CD14-positive monocyte (primary cell): ENCODE data around the gene CNTROB. TPM values are rescaled to one million over a fixed set of nuclear protein-coding genes. Genes with fewer than 3 reads are reported as not detected.

Source experiments
- DNase-seq, 3 donors: peaks; one replicate each; pipeline ENCODE4 v3.0.0-alpha.2; 2011 to 2022
- H2AFZ ChIP-seq: 2 replicates; pipeline ENCODE4 v1.6.0; 2012; ENCODE audit warnings: mild to moderate bottlenecking, low read depth, low read length, inconsistent platforms; ENCODE audit not compliant: insufficient read depth, poor library complexity, severe bottlenecking
- H3K27ac ChIP-seq, 2 donors: 1 replicate in 1 of 2; 2 replicates in 1 of 2; pipeline ENCODE4 v1.5.1; 2012 to 2013; ENCODE audit warnings: low read length in 2 of 2, control low read depth in 1 of 2, inconsistent platforms in 1 of 2, low read depth in 1 of 2, mild to moderate bottlenecking in 1 of 2
- H3K27me3 ChIP-seq, 2 donors: one replicate each; pipeline versions ENCODE4 v1.6.0 to v1.6.1; 2011 to 2013; ENCODE audit warnings: low read length in 2 of 2; ENCODE audit not compliant: control insufficient read depth in 2 of 2, insufficient read depth in 2 of 2
- H3K36me3 ChIP-seq, 2 donors: replicated peaks in 1 of 2; 1 replicate in 1 of 2; 2 replicates in 1 of 2; pipeline versions ENCODE4 v1.5.1 to v1.6.1; 2012 to 2013; ENCODE audit warnings: low read length in 2 of 2, control low read depth in 1 of 2, inconsistent platforms in 1 of 2, mild to moderate bottlenecking in 1 of 2; ENCODE audit not compliant: insufficient read depth in 2 of 2, control insufficient read depth in 1 of 2
- H3K4me1 ChIP-seq, 2 donors: 1 replicate in 1 of 2; 2 replicates in 1 of 2; pipeline versions ENCODE4 v1.5.1 to v1.6.1; 2012 to 2013; ENCODE audit warnings: low read length in 2 of 2, control low read depth in 1 of 2, inconsistent platforms in 1 of 2, mild to moderate bottlenecking in 1 of 2, moderate library complexity in 1 of 2; ENCODE audit not compliant: insufficient read depth in 2 of 2, control insufficient read depth in 1 of 2
- H3K4me2 ChIP-seq: replicated peaks from 2 replicates; pipeline ENCODE3; 2012; ENCODE audit warnings: low read length, moderate library complexity, mild to moderate bottlenecking; ENCODE audit not compliant: poor library complexity, severe bottlenecking; ENCODE audit errors: extremely low read depth
- H3K4me3 ChIP-seq, 3 experiments: fragments of 200-600 bp in 1 of 3; sonication (generic) in 1 of 3; replicated peaks in 1 of 3; 1 replicate in 2 of 3; 2 replicates in 1 of 3; pipeline ENCODE4 v1.5.1; 2011 to 2013; ENCODE audit warnings: low read length in 3 of 3, mild to moderate bottlenecking in 3 of 3, control low read depth in 2 of 3, low read depth in 2 of 3, inconsistent platforms in 1 of 3, moderate library complexity in 1 of 3
- H3K79me2 ChIP-seq: 2 replicates; pipeline ENCODE4 v1.6.0; 2012; ENCODE audit warnings: mild to moderate bottlenecking, control low read depth, inconsistent platforms, low read length, moderate library complexity; ENCODE audit not compliant: insufficient read depth
- H3K9ac ChIP-seq: 2 replicates; pipeline ENCODE4 v1.6.0; 2017; ENCODE audit warnings: low read length, mild to moderate bottlenecking; ENCODE audit not compliant: insufficient read depth, poor library complexity, severe bottlenecking
- H3K9me3 ChIP-seq, 2 donors: replicated peaks in 1 of 2; 1 replicate in 1 of 2; 2 replicates in 1 of 2; pipeline versions ENCODE4 v1.5.1 to v1.6.1; 2012 to 2013; ENCODE audit warnings: low read length in 2 of 2, control low read depth in 1 of 2; ENCODE audit not compliant: control insufficient read depth in 1 of 2, insufficient read depth in 1 of 2
- H4K20me1 ChIP-seq: 2 replicates; pipeline ENCODE4 v1.6.0; 2012; ENCODE audit warnings: mild to moderate bottlenecking, low read length, control low read depth, moderate library complexity; ENCODE audit not compliant: insufficient read depth
- H3K27ac Mint-ChIP-seq, 7 donors: one replicate each; pipeline ENCODE4 v1.8.0; 2020; ENCODE audit warnings: mild to moderate bottlenecking in 7 of 7, mixed read lengths in 7 of 7, moderate library complexity in 6 of 7, inconsistent platforms in 2 of 7
- H3K27me3 Mint-ChIP-seq, 3 donors: one replicate each; pipeline ENCODE4 v1.8.0; 2021 to 2022; ENCODE audit warnings: low read depth in 3 of 3, mild to moderate bottlenecking in 3 of 3, mixed read lengths in 3 of 3, moderate library complexity in 3 of 3, inconsistent platforms in 1 of 3
- H3K36me3 Mint-ChIP-seq, 2 donors: one replicate each; pipeline ENCODE4 v1.8.0; 2020; ENCODE audit warnings: mixed read lengths in 2 of 2, inconsistent platforms in 1 of 2, mild to moderate bottlenecking in 1 of 2
- H3K4me1 Mint-ChIP-seq: one replicate; pipeline ENCODE4 v1.8.0; 2020; ENCODE audit warnings: mild to moderate bottlenecking, mixed read lengths
- H3K4me3 Mint-ChIP-seq, 2 donors: one replicate each; pipeline ENCODE4 v1.8.0; 2020; ENCODE audit warnings: mild to moderate bottlenecking in 2 of 2, mixed read lengths in 2 of 2, moderate library complexity in 1 of 2
- H3K9me3 Mint-ChIP-seq, 7 donors: one replicate each; pipeline ENCODE4 v1.8.0; 2020 to 2022; ENCODE audit warnings: mixed read lengths in 7 of 7, mild to moderate bottlenecking in 6 of 7, moderate library complexity in 6 of 7, inconsistent platforms in 2 of 7
- WGBS: methylation state at CpG from one replicate; pipeline ENCODE4 v1.1.5; 2013; ENCODE audit warnings: missing lambda C conversion rate; ENCODE audit not compliant: insufficient coverage; 5-methylcytosine and 5-hydroxymethylcytosine counted together
- intact Hi-C, 2 donors: fragments of 100-400 bp; cut with micrococcal nuclease; formaldehyde crosslinking; loops; one replicate each; pipeline versions ENCODE4 v1.15.0 to v1.15.1; 2023
- polyA plus RNA-seq, 3 donors: library from polyadenylated mRNA; depleted of rRNA in 1 of 3; unstranded in 2 of 3; stranded (reverse) in 1 of 3; fragments of 300-500 nt in 2 of 3; fragments of >200 nt in 1 of 3; fragmentation: Illumina TruSeq in 2 of 3; gene quantifications; 1 replicate in 2 of 3; 2 replicates in 1 of 3; pipeline ENCODE4 v1.2.3, GENCODE V29; 2012 to 2021
- TF ChIP-seq, protein P1 (sequence below): fragments of 200-600 bp; IDR thresholded peaks from one replicate; pipeline ENCODE4 v1.8.0; 2022; ENCODE audit warnings: antibody characterized with exemption, mild to moderate bottlenecking

The CNTROB gene
- polyA plus RNA-seq, 3 donors: 4.7 to 22.8 (median 6.5) TPM

DNA sequence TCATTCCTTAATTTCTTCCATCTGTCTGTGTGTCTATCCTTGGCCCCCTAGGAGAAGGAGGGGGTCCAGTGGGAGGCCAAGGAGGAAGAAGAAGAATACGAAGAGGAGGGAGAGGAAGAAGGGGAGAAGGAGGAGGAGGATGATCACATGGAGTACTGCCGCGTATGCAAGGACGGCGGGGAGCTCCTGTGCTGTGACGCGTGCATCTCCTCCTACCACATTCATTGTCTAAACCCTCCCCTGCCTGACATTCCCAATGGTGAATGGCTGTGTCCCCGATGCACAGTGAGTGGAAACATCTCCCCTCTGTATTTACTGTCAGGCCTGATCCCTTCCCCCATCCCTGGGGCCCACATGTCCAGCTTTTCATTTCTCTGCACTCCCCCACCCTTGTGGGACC is 37.1 kb upstream of the CNTROB start:
- Mint-ChIP-seq H3K4me1 (peaks cover 15% of the 10 kb centered on the region), H3K36me3 (peaks cover 83 to 89% of the 10 kb centered on the region in 2 donors), H3K27me3 (peaks cover 0 to 2% (median 1%) of the 10 kb centered on the region in 3 donors), H3K9me3 (no peaks in the 10 kb centered on the region), H3K4me3 (peak overlapping the region in 1 of 2 donors; percentile 21), H3K27ac (peak overlapping the region in 3 of 7 donors; percentile 28 to 72 (median 37))
- TF ChIP-seq, protein P1, sequence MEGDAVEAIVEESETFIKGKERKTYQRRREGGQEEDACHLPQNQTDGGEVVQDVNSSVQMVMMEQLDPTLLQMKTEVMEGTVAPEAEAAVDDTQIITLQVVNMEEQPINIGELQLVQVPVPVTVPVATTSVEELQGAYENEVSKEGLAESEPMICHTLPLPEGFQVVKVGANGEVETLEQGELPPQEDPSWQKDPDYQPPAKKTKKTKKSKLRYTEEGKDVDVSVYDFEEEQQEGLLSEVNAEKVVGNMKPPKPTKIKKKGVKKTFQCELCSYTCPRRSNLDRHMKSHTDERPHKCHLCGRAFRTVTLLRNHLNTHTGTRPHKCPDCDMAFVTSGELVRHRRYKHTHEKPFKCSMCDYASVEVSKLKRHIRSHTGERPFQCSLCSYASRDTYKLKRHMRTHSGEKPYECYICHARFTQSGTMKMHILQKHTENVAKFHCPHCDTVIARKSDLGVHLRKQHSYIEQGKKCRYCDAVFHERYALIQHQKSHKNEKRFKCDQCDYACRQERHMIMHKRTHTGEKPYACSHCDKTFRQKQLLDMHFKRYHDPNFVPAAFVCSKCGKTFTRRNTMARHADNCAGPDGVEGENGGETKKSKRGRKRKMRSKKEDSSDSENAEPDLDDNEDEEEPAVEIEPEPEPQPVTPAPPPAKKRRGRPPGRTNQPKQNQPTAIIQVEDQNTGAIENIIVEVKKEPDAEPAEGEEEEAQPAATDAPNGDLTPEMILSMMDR: no peak
- Histone ChIP-seq H3K9ac (no peak overlapping the region), H2AFZ (no peak overlapping the region), H3K4me2 (no peak overlapping the region), H3K79me2 (peaks cover 34% of the 10 kb centered on the region), H3K36me3 (peaks cover 61 to 92% of the 10 kb centered on the region in 2 donors), H3K4me1 (peaks cover 15 to 18% of the 10 kb centered on the region in 2 donors), H4K20me1 (no peaks in the 10 kb centered on the region), H3K9me3 (no peaks in the 10 kb centered on the region), H3K4me3 (no peak overlapping the region), H3K27ac (no peak overlapping the region), H3K27me3 (no peaks in the 10 kb centered on the region)
- intact Hi-C loops: loop anchor here (5.0 kb wide), 4 partner anchors 33 to 158 kb away; no protein-coding TSS in a partner anchor
- DNase-seq: no peak
- WGBS: 100% methylated on average over 1 of the region's 8 CpGs

DNA sequence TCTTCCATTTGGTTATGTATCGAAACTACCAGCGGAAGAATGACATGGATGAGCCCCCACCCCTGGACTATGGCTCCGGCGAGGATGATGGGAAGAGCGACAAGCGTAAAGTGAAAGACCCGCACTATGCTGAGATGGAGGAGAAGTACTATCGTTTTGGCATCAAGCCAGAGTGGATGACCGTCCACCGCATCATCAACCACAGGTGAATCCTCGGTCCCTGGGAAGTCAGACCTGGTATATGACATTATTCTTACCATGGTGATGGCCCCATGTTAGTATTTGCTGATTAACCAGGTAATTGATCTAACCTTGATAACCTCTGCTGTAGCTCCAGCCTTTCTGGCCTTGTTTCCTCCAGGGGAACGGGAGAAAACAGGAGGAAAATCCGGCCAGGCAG is 34.9 kb upstream of the CNTROB start:
- Histone ChIP-seq H3K4me2 (no peak overlapping the region), H3K4me1 (peaks cover 2 to 5% of the 10 kb centered on the region in 2 donors), H4K20me1 (no peaks in the 10 kb centered on the region), H2AFZ (no peak overlapping the region), H3K27ac (peak overlapping the region in 1 of 2 donors; percentile 18), H3K79me2 (peaks cover 14% of the 10 kb centered on the region), H3K36me3 (peaks cover 68 to 93% of the 10 kb centered on the region in 2 donors), H3K9me3 (no peaks in the 10 kb centered on the region), H3K4me3 (no peak overlapping the region), H3K9ac (no peak overlapping the region), H3K27me3 (no peaks in the 10 kb centered on the region)
- Mint-ChIP-seq H3K27ac (peak overlapping the region in 3 of 7 donors; percentile 16 to 59 (median 22)), H3K9me3 (no peaks in the 10 kb centered on the region), H3K4me1 (peaks cover 9% of the 10 kb centered on the region), H3K36me3 (peaks cover 86 to 91% of the 10 kb centered on the region in 2 donors), H3K27me3 (peaks cover 0 to 3% (median 2%) of the 10 kb centered on the region in 3 donors), H3K4me3 (no peak overlapping the region)
- intact Hi-C loops: loop anchor here (2.0 to 5.0 kb wide), 5 partner anchors 34 to 160 kb away; no protein-coding TSS in a partner anchor
- WGBS: 97% methylated on average over 13 of the region's 13 CpGs
- DNase-seq: no peak
- TF ChIP-seq, protein P1: no peak
